Activated CD8-positive, alpha-beta memory T cell treated with anti-CD3 and anti-CD28 coated beads for 4 hours (primary cell): ENCODE results near the gene TPI1.
A peak's percentile ranks its signal among the peaks of the same experiment; 100 is the strongest.
"Not testable (repeated sequence)": the region's sequence is repeated elsewhere in the genome, so short reads cannot be mapped to it uniquely, and the experiment has no call there.

Source experiments
- DNase-seq, 2 donors: peaks; one replicate each; pipeline ENCODE4 v3.0.0-alpha.2; 2020; ENCODE audit warnings: low read depth in 2 of 2

TPI1 gene

DNA sequence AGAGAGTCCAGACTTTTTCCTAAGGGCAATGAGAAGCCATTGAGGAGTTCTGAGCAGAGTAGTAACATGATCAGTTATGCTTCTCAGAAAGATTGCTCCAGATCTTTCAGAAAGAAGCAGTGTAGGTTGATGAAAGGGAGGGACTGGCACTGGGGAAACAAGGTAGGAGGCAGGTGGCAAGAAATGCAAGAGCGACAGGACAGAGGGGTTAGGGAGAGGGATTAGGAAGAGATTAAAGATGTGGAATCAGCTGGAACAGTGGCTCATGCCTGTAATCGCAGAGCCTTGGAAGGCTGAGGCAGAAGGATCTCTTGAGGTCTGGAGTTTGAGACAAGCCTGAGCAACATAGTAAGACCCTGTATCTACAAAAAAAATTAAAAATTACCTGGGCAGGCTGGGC, 19.7 kb upstream of the TPI1 start:
- no peak for DNase-seq

DNA sequence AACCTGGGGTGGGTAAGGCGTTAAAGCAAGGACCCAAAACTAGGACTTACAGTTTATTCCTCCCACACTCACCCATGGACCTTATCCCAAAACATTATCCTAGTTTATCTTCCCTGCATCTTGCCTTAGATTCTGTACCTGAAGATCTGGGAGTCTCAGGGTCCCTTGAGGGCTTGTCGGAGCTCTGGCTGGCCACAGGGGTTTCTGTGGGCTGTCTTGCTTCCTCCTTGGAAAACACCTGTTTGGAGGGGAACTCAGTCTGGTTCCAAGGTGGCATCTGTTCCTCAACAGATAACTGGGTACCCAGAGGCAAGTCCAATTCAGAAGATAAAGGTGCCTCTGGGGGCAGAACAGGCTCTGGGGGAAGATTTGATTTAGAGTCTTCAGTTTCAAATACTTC, 17.9 kb upstream of the TPI1 start:
- DNase-seq: no peak

- no peak for DNase-seq
Measured at GRCh38 chr12:6849976-6850560, 17.3 kb upstream of the TPI1 start.

- no peak for DNase-seq
Measured at GRCh38 chr12:6850796-6851152, 16.6 kb upstream of the TPI1 start.

DNA sequence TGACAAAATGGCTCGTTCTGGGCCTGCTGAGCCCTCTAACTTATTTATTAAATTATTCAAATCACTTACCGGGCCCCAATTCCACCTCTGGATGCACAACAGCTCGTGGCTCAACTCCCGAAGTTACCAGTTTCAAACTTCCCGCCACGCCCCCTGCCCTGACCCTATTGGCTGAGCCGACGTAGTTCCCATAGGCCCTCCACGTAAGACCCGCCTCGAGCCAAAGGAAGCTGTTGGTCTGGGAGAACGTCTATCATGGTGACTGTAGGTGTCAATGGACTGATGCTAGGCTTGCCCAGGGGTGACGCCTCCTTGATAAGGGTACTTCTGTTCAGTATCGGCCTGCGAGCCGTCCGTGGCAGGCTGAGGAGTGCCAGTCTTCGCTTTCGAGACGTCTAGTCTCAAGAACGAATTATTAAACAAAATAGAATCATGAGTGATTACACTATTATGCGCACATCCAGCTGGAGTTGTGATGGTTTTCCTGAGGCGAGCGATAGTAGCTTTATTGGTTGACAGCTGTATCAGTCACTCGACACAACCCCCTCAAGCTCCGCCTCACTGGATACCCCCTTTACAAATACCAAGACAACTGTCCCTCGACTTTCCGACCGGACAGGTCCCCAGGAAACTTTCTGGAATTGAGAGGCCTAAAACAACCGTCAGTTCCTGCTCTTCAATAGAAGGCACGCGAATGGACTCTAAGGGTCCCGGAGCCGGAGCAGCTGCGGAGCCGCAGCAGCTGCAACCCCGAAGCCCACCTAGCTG, 16.0 kb upstream of the TPI1 start, which contains the start of gene CDCA3:
CDCA3 (minus strand) TSS at position 134 of the 768 bp plus-strand sequence. CDS start 334 bp downstream, outside the sequence.
- DNase-seq: peak; percentile 80 to 88

- DNase-seq: peak; percentile 96 to 98
Measured at GRCh38 chr12:6851921-6852650, 15.2 kb upstream of the TPI1 start, which contains the start of gene USP5. TSS of gene USP5 (plus strand) at chr12:6852150. CDS start at chr12:6852180, 30 bp downstream.

DNA sequence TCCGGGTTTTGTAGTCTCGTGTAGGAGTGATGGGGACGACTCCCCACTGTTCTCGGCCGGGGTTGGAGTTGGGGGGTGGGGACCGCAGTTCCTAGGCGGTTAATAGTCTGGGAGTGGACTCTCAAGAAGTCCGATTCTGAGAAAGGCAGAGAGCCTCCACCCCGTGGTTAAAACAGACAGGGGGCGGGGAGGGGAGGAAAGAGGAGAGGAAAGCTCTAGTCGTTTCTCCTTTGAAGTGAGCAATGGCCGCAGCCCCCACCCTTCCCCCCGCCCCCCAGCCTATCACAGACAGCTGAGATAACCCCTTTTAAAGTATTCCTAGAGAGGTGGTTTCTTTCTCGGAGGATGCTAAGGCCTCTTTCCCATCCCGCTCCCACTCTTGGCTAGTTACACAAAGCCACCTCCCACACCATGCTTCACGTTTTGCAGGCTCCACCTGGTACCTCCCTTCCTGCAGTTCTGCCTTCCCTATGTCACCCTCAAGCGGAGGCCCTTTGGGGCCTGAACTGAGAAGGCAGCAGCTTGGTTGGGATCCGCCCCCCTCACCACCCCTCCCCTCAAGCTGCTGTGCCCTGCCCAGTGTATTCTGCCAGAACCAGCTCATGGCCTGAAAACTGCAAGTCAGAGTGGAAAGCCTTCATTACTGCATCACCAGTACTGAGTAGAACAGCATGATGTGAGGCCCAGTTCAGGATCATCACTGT, 14.5 kb upstream of the TPI1 start:
- DNase-seq: no peak

DNA sequence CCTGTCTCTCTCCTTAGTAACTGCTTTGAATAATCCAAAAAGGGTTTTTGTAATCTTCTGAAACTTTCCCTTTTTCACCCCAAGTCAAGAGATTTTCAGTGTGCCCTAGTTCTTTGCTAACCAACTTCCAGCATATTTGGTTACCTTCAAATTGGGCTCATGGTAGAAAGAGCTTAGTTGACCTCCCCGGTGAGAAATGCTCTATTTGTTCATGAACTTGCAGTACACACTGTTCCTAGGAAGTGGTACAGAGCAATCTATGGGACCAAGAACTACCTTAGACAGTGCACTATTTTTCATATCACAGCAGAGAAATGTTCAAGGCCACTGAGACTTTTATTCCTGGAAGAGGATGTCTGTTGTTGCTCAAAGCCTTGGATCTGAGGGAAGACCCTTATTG, 13.7 kb upstream of the TPI1 start:
- no peak for DNase-seq

DNA sequence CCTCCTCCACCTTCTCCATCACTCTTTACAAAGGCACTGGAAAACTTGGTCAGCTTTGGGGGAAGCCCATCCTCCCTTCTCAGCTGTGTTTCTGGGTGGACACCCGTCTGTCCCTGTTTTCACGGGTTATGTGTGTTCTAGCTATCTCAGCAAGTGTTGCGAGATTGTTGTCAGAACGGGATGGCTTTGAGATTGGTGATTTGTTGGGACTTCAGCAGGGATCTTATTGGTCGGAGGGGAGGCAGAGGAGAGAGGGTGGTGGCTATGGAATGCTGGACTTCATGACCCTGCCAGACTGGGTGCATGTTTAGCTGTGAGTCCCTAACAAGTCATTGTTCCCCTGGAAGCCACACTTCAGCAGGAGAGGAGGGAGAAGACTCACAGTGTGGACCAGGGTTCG, 13.3 kb upstream of the TPI1 start:
- no peak for DNase-seq

- DNase-seq: no peak
Measured at GRCh38 chr12:6855322-6855721, 12.0 kb upstream of the TPI1 start.

- no peak for DNase-seq
Measured at GRCh38 chr12:6858799-6859198, 8.5 kb upstream of the TPI1 start.

DNA sequence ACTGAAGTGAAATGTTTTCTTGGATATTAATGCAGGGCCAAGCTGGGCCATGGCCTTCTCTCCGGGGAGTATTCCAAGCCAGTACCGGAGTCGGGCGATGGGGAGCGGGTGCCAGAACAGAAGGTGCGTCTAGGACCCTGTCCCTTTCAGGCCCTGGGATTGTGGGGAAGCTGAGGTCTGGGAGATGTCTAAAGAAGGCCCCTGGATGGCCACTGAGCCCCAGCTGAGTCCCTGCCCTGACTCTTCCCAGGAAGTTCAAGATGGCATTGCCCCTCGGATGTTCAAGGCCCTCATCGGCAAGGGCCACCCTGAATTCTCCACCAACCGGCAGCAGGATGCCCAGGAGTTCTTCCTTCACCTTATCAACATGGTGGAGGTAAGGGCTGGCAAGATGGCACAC, 7.2 kb upstream of the TPI1 start:
- DNase-seq: no peak

DNA sequence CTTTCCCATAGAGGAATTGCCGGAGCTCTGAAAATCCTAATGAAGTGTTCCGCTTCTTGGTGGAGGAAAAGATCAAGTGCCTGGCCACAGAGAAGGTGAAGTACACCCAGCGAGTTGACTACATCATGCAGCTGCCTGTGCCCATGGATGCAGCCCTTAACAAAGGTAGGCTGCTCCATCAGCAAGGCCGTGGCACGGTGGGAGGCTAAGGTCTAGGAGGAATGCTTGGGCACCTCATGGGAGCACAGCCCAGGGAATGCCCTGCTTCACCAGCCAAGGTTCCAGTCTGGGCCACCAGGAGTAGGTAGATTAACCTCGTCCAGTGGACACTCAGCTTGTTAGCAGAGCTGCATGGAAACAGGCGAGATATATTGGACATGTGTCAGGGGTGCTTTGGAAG, 6.4 kb upstream of the TPI1 start:
- no peak for DNase-seq

- DNase-seq: no peak
Measured at GRCh38 chr12:6861391-6861790, 5.9 kb upstream of the TPI1 start.

GRCh38 chr12:6863033-6863432, 4.3 kb upstream of the TPI1 start:
- no peak for DNase-seq

DNA sequence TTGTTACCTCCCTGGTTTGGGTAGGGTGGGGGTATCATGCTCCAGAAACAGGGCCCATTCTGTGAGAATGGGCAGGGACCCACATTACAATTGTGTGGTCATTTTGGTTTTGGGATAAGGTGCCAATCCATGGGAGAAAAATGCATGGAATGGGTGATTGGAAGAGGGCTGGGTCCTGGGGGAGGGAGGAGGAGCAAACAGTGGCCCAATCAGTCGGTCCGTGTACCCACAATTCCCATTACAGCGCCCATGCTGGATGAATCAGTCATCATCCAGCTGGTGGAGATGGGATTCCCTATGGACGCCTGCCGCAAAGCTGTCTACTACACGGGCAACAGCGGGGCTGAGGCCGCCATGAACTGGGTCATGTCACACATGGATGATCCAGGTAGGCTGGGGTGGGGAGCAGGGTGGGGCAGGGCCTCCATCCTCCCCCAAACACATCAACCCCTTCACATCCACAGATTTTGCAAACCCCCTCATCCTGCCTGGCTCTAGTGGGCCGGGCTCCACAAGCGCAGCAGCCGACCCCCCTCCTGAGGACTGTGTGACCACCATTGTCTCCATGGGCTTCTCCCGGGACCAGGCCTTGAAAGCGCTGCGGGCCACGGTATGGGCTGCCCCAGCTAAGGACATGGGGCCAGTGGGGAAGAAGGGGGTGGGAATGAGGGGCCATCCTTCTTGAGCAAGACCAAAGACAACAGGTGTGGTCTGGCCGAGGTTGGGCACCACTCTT, 3.6 kb upstream of the TPI1 start:
- DNase-seq: no peak

GRCh38 chr12:6865307-6865706, 2.0 kb upstream of the TPI1 start:
- DNase-seq: not testable (repeated sequence)

- DNase-seq: no peak
Measured at GRCh38 chr12:6866163-6866919, 990 bp upstream of the TPI1 start.

DNA sequence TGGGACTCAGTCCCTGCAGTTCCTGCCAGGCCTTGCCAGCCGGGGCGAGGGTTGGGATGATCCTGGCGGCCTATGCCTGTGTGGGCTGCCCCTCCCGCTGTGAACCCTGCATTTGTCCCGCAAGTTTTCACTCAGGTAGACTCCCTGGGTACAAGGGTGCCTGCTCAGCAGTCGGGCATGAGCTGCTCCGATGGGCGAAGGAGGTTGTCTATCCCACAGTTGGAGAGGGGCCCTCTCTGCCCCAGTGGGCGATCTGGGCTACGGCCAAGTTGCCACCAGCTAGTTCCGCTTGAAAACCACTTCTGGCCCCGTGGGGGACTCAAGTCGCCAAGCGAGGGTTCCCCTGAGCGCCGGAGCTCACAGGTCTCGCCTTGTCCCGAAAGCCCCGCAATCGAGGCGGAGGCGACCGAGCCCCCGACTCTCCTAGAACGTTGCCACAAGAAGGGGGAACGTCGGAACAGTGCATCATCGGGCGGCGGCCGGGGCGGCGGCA, 365 bp upstream of the TPI1 start:
- DNase-seq: no peak

- DNase-seq: no peak
Measured at GRCh38 chr12:6868211-6869048, 1.1 kb downstream of the TPI1 start.
